Activated naive CD4-positive, alpha-beta T cell treated with anti-CD3 and anti-CD28 coated beads for 36 hours (primary cell): ENCODE data around the gene MMS22L. TPM values are rescaled to one million over a fixed set of nuclear protein-coding genes. Genes with fewer than 3 reads are reported as not detected.
"Not testable (repeated sequence)": the region's sequence is repeated elsewhere in the genome, so short reads cannot be mapped to it uniquely, and the experiment has no call there.

ENCODE experiments used
- CTCF ChIA-PET: fragments of 350-600 bp; sonication (Branson Sonifier 250); formaldehyde crosslinking; loops from one replicate; lab custom pipeline; 2021; ENCODE audit warnings: antibody characterized with exemption; lab: Charles Lee
- DNase-seq: peaks from one replicate; pipeline ENCODE4 v3.0.0-alpha.2; 2020
- H3K27ac Mint-ChIP-seq: one replicate; pipeline ENCODE4 v1.8.0; 2021; ENCODE audit warnings: mild to moderate bottlenecking, mixed read lengths
- H3K27me3 Mint-ChIP-seq: one replicate; pipeline ENCODE4 v1.8.0; 2021; ENCODE audit warnings: low read depth, mixed read lengths
- H3K36me3 Mint-ChIP-seq: one replicate; pipeline ENCODE4 v1.8.0; 2021; ENCODE audit warnings: low read depth, mixed read lengths
- H3K4me1 Mint-ChIP-seq: one replicate; pipeline ENCODE4 v1.8.0; 2021; ENCODE audit warnings: low read depth, mixed read lengths
- H3K4me3 Mint-ChIP-seq: one replicate; pipeline ENCODE4 v1.8.0; 2021; ENCODE audit warnings: mild to moderate bottlenecking, moderate library complexity, mixed read lengths
- H3K9me3 Mint-ChIP-seq: one replicate; pipeline ENCODE4 v1.8.0; 2021; ENCODE audit warnings: mixed read lengths
- intact Hi-C: fragments of 100-400 bp; cut with micrococcal nuclease; formaldehyde crosslinking; loops from one replicate; pipeline ENCODE4 v1.15.1; 2023
- total RNA-seq, 2 experiments: library from RNA; stranded (reverse); gene quantifications; one replicate each; pipeline ENCODE4 v1.2.3, GENCODE V29; 2021

Gene MMS22L
- total RNA-seq, 2 experiments from 2014 or later, result 34.1 to 37.4 TPM

- Mint-ChIP-seq H3K9me3 (no peaks in the 10 kb centered on the region), H3K4me1 (no peaks in the 10 kb centered on the region), H3K27ac (no peak overlapping the region), H3K4me3 (no peak overlapping the region), H3K36me3 (peaks cover 25% of the 10 kb centered on the region), H3K27me3 (no peaks in the 10 kb centered on the region)
- intact Hi-C loops, result no loop called here
- no peak for DNase-seq
- CTCF ChIA-PET, result no interaction called here
These were observed 106.5 kb downstream of the MMS22L start for GRCh38 chr6:97176468-97176867.

- DNase-seq, result no peak
- Mint-ChIP-seq H3K9me3 (no peaks in the 10 kb centered on the region), H3K36me3 (peaks cover 28% of the 10 kb centered on the region), H3K4me1 (no peaks in the 10 kb centered on the region), H3K4me3 (no peak overlapping the region), H3K27me3 (no peaks in the 10 kb centered on the region), H3K27ac (no peak overlapping the region)
- CTCF ChIA-PET, result interaction anchor here (1.6 kb wide), 1 partner anchor 11 kb away, joined by 9 read pairs; no protein-coding TSS in a partner anchor
- intact Hi-C loops, result no loop called here
These were observed 107.2 kb downstream of the MMS22L start for GRCh38 chr6:97175806-97176205.

DNA sequence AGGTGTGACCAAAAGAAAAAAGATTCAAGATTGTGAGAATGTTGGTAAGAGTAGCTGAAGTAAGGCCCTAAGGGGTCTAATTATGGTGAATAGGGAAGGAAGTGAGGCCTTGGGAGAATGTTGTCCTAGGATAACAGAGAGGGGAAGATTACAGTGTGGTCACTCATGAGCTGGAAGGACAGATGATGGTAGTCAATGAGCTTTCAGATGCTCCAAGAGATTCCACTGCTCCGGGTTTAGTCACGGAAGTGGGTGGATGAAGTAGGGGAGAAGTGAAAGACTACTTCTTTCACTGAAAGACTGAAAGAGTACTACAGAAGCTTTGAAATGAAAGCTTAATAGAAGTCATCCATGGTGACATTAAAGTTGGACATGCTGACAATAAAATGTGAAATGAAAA lies 108.5 kb downstream of the MMS22L start:
- CTCF ChIA-PET, result interaction anchor here (1.6 kb wide), 1 partner anchor 12 kb away, joined by 9 read pairs; no protein-coding TSS in a partner anchor

DNA sequence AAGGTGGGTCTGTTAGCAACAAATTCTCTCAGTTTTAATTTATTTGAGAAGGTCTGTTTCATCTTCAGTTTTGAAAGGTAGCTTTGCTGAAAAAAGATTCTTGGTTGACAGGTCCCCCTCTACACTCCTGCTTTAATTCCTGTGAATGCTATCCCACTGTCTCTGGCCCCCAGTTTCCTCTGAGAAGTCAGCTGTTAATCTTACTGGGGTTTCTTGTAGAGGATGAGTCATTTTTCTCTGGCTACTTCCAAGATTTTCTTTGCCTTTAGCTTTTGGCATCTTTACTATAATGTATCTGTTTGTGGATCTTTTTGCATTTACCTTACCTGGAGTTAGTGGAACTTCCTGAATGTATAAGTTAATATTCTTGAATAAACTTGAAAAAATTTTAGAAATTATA lies 122.7 kb downstream of the MMS22L start:
- peaks cover 65% of the 10 kb centered on the region for H3K36me3 Mint-ChIP-seq
- no peak for DNase-seq
- intact Hi-C loops, result no loop called here
- H3K9me3 Mint-ChIP-seq, result peaks cover 28% of the 10 kb centered on the region
- H3K4me3 Mint-ChIP-seq, result no peak overlapping the region
- CTCF ChIA-PET, result no interaction called here
- no peak overlapping the region for H3K27ac Mint-ChIP-seq
- H3K27me3 Mint-ChIP-seq, result no peaks in the 10 kb centered on the region
- no peaks in the 10 kb centered on the region for H3K4me1 Mint-ChIP-seq

More for the DNA sequence above, 108.5 kb downstream of the MMS22L start:
- H3K36me3 Mint-ChIP-seq, result peaks cover 27% of the 10 kb centered on the region
- no peak overlapping the region for H3K27ac Mint-ChIP-seq
- no peaks in the 10 kb centered on the region for H3K27me3 Mint-ChIP-seq
- intact Hi-C loops, result no loop called here
- DNase-seq, result no peak
- H3K4me1 Mint-ChIP-seq, result no peaks in the 10 kb centered on the region
- H3K9me3 Mint-ChIP-seq, result no peaks in the 10 kb centered on the region
- no peak overlapping the region for H3K4me3 Mint-ChIP-seq

DNA sequence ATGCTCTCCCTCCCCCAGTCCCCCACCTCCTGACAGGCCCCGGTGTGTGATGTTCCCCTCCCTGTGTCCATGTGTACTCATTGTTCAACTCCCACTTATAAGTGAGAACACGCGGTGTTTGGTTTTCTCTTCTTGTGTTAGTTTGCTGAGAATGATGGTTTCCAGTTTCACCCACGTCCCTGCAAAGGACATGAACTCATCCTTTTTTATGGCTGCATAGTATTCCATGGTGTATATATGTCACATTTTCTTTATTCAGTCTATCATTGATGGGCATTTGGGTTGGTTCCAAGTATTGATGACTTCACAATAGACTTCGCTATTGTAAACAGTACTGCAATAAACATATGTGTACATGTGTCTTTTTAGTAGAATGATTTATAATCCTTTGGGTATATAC lies 127.6 kb downstream of the MMS22L start:
- H3K27me3 Mint-ChIP-seq, H3K27ac Mint-ChIP-seq, DNase-seq, H3K4me3 Mint-ChIP-seq, intact Hi-C loops, H3K4me1 Mint-ChIP-seq, CTCF ChIA-PET: not testable (repeated sequence)
- peaks cover 57% of the 10 kb centered on the region for H3K36me3 Mint-ChIP-seq
- H3K9me3 Mint-ChIP-seq, result peaks cover 26% of the 10 kb centered on the region

DNA sequence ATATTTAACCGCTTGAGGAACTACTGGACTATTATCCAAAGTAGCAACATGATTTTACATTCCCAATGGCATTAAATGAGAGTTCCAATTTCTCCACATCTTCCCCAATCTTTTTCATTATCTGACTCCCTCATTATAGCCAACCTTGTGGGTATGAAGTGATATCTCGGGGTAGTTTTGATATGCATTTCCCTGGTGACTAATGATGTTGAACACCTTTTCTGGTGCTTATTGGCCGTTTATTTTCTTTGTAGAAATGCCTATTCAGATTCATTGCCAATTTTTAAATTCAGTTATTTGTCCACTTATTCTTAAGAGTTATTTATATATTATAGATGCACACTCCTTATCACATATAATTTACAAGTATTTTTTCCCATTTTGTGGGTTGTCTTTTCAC lies 129.0 kb downstream of the MMS22L start:
- intact Hi-C loops, result no loop called here
- Mint-ChIP-seq H3K27me3 (no peaks in the 10 kb centered on the region), H3K36me3 (peaks cover 59% of the 10 kb centered on the region), H3K4me1 (no peaks in the 10 kb centered on the region), H3K4me3 (no peak overlapping the region), H3K9me3 (peaks cover 25% of the 10 kb centered on the region), H3K27ac (no peak overlapping the region)
- no peak for DNase-seq
- CTCF ChIA-PET, result no interaction called here

DNA sequence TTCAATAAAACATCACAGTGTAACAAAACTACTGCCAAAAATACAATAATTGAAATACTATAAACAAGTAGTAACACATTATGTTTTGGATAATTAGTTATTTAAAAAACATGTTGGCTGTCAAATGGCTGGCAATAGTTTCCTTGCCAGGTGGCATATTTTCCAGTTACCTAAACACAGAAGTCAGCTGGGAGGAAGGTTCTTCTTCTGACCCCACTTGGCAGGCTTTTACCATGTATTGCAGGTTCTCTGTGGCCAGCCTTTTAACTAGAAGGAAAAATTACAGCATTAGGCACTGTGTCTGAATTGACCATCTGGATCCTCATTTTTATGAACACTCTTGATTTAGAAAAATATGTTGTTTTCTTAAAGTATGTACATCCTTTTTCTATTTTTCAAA lies 131.4 kb downstream of the MMS22L start:
- Mint-ChIP-seq H3K27me3 (no peaks in the 10 kb centered on the region), H3K9me3 (peaks cover 6% of the 10 kb centered on the region), H3K4me1 (no peaks in the 10 kb centered on the region), H3K4me3 (no peak overlapping the region), H3K36me3 (peaks cover 37% of the 10 kb centered on the region), H3K27ac (no peak overlapping the region)
- CTCF ChIA-PET, result no interaction called here
- DNase-seq, result no peak
- intact Hi-C loops, result no loop called here

DNA sequence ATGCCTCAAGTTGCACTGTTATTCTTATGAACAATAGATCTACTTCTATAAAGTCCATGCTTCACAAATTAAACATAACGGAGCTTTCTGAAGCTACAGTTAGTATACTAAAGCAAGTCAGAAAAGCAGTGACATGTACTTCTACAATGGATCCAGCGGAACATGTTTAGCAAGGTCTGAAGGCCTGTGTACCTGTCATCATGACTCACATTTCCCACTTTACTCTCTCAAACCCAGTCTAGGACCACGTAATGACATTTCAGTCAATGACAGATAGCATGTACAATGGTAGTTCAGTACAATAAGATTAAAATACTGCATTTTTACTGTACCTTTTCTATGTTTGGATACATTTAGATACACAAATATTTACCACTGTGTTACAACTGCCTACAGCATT lies 132.1 kb downstream of the MMS22L start:
- intact Hi-C loops, result no loop called here
- Mint-ChIP-seq H3K4me3 (no peak overlapping the region), H3K27ac (no peak overlapping the region), H3K27me3 (no peaks in the 10 kb centered on the region), H3K36me3 (peaks cover 32% of the 10 kb centered on the region), H3K9me3 (peaks cover 3% of the 10 kb centered on the region), H3K4me1 (no peaks in the 10 kb centered on the region)
- no peak for DNase-seq
- CTCF ChIA-PET, result no interaction called here

DNA sequence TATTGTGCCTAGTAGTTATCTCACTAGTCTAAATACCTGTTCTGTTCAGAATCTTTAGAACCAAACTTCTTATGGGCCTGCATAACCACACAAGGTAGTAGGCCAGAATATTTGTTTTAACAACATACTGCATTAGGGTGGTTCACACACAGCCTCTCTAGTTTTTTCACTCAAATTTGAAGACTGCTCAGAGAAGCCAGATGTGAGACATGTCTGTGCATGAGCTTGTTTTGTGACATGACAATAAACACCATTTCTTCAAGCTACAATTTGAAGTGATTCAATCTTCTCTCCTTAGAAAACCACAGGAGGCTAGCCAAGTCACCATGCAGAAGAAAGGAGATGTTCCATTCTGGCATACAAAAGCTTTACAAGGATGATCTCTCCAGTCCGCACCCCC lies 135.6 kb downstream of the MMS22L start:
- CTCF ChIA-PET, result no interaction called here
- Mint-ChIP-seq H3K36me3 (peaks cover 24% of the 10 kb centered on the region), H3K9me3 (no peaks in the 10 kb centered on the region), H3K27me3 (no peaks in the 10 kb centered on the region), H3K4me3 (no peak overlapping the region), H3K4me1 (no peaks in the 10 kb centered on the region), H3K27ac (no peak overlapping the region)
- DNase-seq, result no peak
- intact Hi-C loops, result no loop called here

- Mint-ChIP-seq H3K27me3 (no peaks in the 10 kb centered on the region), H3K4me1 (peaks cover 2% of the 10 kb centered on the region)
These were observed 137.3 kb downstream of the MMS22L start for GRCh38 chr6:97145691-97146090.

DNA sequence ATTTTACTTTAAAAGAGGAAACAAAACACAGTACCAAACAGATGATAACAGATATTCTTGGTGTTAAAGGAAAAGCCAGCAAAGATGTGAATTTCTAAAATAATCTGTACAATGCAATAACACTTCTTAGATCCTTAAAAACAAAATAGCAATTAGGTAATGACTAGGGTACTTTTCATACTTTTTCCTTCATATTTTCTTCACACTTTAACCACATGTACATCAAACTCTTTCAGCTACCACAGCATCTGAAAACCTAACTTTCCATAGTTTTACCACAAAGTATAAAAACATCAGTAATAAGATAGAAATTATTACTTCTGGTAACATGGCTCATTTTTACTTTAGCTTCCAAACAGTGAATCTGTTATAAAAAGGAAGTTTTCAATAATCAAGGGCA lies 141.3 kb downstream of the MMS22L start:
- CTCF ChIA-PET, result no interaction called here
- Mint-ChIP-seq H3K4me1 (peaks cover 2% of the 10 kb centered on the region), H3K4me3 (no peak overlapping the region), H3K9me3 (no peaks in the 10 kb centered on the region), H3K36me3 (peaks cover 8% of the 10 kb centered on the region), H3K27me3 (no peaks in the 10 kb centered on the region), H3K27ac (no peak overlapping the region)
- intact Hi-C loops, result no loop called here
- DNase-seq, result no peak

More at GRCh38 chr6:97145691-97146090, 137.3 kb downstream of the MMS22L start:
- H3K36me3 Mint-ChIP-seq, result peaks cover 18% of the 10 kb centered on the region
- H3K27ac Mint-ChIP-seq, result no peak overlapping the region
- no peak overlapping the region for H3K4me3 Mint-ChIP-seq
- intact Hi-C loops, result no loop called here
- CTCF ChIA-PET, result interaction anchor here (0.6 to 0.7 kb wide), 2 partner anchors 11 to 44 kb away, joined by 3 read pairs; no protein-coding TSS in a partner anchor
- no peak for DNase-seq
- H3K9me3 Mint-ChIP-seq, result no peaks in the 10 kb centered on the region

GRCh38 chr6:97138581-97138980 lies 144.4 kb downstream of the MMS22L start:
- no peak overlapping the region for H3K4me3 Mint-ChIP-seq
- CTCF ChIA-PET, result interaction anchor here (0.6 to 0.8 kb wide), 3 partner anchors 48 to 59 kb away, joined by 3 read pairs; no protein-coding TSS in a partner anchor
- H3K27ac Mint-ChIP-seq, result no peak overlapping the region

GRCh38 chr6:97136626-97137358 lies 146.2 kb downstream of the MMS22L start:
- intact Hi-C loops, result no loop called here
- Mint-ChIP-seq H3K4me1 (peaks cover 1% of the 10 kb centered on the region), H3K4me3 (no peak overlapping the region), H3K9me3 (no peaks in the 10 kb centered on the region), H3K27ac (no peak overlapping the region), H3K27me3 (no peaks in the 10 kb centered on the region), H3K36me3 (peaks cover 1% of the 10 kb centered on the region)
- DNase-seq, result no peak
- CTCF ChIA-PET, result interaction anchor here (0.7 kb wide), 1 partner anchor 1273 kb away, joined by 3 read pairs; no protein-coding TSS in a partner anchor

More at GRCh38 chr6:97138581-97138980, 144.4 kb downstream of the MMS22L start:
- Mint-ChIP-seq H3K9me3 (no peaks in the 10 kb centered on the region), H3K4me1 (peaks cover 2% of the 10 kb centered on the region), H3K27me3 (no peaks in the 10 kb centered on the region), H3K36me3 (peaks cover 4% of the 10 kb centered on the region)
- no peak for DNase-seq
- intact Hi-C loops, result no loop called here
